CD4-positive, alpha-beta T cell treated with Interleukin-12 subunit alpha and Interleukin-12 subunit beta, for 1 hour (primary cell): Measurements from ENCODE around the gene TBC1D3B.
"Not testable (repeated sequence)": the region's sequence is repeated elsewhere in the genome, so short reads cannot be mapped to it uniquely, and the experiment has no call there.

Source experiments
- DNase-seq: peaks from one replicate; pipeline ENCODE4 v3.0.0-alpha.2; 2020

Gene TBC1D3B

DNA sequence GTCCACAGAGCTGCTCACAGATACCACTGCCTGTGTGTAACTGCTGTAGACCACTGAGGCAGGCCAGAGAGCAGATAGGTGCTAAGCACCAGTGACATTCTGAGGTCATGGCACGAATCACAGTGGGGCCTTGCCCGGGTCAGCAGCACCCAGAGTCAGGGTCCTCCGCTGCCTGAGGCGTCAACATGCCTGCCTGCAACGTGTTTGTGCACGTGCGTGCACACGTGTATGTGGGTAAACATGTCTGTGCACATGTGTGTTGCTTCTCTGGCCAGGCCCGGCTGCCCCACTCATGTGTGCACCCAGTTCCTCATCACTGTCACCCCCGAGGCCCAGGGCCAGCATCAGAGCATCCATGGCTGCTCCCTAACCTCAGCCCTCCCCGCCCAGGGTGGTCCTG lies at the start of gene TBC1D3B:
TBC1D3B (minus strand) TSS at position 101 of the 400 bp plus-strand sequence. CDS start 1,586 bp downstream, outside the sequence.
- not testable (repeated sequence) for DNase-seq

DNA sequence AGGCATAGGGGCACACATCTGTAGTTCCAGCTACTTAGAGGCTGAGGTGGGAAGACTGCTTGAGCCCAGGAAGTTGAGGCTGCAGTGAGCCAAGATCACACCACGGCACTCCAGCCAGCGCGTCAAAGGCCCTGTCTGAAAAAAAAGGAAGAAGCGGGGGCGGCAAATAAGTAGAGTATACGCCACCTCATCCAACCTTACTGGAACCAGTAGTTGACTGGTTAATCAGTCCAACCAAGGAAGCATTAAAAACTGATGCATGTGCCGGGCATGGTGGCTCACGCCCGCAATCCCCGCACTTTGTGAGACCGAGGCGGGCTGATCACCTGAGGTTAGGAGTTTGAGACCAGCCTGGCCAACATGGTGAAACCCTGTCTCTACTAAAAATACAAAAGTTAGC lies 46.5 kb upstream of the TBC1D3B start:
- DNase-seq, result not testable (repeated sequence)

DNA sequence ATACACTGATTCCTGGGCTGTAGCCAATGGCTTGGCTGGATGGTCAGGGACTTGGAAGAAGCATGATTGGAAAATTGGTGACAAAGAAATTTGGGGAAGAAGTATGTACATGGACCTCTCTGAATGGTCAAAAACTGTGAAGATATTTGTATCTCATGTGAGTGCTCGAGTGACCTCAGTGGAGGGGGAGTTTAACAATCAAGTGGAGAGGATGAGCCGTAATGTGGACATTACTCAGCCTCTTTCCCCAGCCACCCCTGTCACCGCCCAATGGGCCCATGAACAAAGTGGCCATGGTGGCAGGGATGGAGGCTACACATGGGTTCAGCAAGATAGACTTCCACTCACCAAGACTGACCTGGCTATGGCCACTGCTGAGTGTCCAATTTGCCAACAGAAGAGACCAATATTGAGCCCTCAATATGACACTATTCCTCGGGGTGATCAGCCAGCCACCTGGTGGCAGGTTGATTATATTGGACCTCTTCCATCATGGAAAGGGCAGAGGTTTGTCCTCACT lies 45.2 kb upstream of the TBC1D3B start:
- DNase-seq, result not testable (repeated sequence)

DNA sequence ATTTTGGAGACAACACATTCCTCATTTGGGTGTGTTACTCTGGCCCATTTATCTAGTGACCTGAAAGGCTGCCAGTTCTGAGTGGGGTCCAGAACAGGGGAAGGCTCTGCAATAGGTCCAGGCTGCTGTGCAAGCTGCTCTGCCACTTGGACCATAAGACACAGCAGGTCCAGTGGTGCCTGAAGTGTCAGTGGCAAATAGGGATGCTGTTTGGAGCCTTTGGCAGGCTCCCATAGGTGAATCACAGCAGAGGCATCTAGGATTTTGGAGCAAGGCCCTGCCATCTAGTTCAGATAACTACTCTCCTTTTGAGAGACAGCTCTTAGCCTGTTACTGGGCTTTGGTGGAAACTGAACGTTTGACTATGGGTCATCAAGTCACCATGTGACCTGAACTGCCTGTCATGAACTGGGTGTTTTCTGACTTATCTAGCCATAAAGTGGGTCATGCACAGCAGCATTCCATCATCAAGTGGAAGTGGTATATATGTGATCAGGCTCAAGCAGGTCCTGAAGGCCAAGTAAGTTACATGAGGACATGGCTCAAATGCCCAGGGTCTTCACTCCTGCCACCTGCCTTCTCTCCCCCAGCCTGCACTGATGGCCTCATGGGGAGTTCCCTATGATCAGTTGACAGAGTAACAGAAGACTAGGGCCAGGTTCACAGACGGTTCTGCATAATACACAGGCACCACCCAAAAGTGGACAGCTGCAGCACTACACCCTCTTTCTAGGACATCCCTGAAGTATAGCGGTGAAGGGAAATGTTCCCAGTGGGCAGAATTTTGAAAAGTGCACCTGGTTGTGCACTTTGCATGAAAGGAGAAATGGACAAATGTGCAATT lies 44.5 kb upstream of the TBC1D3B start:
- DNase-seq, result not testable (repeated sequence)

DNA sequence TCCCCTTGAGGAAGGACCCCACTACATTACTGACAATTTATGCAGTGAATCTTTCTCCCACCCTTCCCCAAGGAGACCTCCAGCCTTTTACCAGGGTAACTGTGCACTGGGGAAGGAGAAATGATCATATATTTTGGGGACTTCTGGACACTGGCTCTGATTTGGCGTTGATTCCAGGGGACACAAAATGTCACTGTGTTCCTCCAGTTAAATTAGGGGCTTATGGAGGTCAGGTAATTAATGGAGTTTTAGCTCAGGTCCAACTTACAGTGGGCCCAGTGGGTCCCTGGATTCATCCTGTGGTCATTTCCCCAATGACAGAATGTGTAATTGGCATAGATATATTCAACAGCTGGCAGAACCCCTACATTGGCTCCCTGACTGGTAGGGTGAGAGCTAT lies 43.1 kb upstream of the TBC1D3B start:
- DNase-seq, result not testable (repeated sequence)

DNA sequence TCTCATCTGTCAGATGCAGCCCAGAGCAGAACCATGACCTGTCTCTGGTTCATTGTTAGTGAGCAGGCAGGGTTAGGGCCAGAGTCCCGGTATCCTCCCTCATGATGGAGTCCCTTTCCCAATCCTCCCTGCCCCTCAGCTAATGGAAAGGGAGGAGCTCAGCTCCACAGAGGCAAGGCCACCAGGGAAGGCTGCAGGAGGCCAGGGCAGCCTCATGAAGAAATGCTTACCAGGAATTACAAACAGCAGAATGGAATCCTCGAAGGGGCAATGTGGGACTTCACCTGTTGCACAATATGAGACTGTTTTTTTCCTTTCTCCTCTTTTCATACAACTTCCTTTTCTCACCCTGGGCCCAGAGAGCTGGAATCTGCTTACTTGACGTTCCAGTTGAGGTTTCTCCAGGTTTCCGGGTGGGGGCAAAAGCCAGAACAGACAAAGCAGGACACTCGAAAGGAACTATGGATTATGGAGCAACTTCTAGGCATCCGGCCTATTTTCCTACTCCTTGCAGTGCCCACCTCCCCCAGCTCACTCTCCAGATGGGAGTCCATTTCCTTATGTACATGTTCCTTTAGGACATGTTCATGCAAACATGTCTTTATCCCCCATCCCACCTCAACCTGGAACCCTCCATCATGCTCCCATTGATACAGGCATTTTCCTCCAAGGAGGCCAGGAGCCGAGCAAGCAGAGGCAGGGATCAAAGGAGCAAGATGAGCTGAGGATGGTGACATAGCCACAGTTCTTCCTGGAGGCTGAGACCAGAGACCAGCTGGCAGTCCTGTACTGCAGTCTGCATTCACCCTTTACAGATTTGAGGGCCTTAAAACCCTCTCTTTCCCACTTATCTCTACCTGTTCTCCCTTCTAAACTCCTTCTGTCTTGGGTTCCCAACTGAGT lies 39.2 kb upstream of the TBC1D3B start:
- DNase-seq, result not testable (repeated sequence)

DNA sequence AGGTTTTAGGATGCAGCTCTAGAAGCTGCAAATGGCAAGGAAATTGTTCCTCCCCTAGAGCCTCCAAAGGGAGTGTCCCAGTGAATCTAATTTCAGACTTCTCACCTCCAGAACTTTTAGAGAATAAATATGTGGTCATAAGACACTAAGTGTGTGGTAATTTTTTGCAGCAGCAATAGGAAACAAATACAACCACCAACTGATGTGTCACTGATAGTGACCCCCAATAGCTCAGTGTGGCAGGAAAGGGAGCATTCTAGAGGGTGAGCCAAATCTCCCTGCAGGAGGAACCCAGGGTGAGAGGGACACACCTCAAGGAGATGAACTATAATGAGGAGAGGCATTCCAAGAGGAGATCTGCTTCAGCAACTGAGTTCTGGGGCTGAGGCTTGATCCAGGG lies 38.5 kb upstream of the TBC1D3B start:
- DNase-seq, result no peak

DNA sequence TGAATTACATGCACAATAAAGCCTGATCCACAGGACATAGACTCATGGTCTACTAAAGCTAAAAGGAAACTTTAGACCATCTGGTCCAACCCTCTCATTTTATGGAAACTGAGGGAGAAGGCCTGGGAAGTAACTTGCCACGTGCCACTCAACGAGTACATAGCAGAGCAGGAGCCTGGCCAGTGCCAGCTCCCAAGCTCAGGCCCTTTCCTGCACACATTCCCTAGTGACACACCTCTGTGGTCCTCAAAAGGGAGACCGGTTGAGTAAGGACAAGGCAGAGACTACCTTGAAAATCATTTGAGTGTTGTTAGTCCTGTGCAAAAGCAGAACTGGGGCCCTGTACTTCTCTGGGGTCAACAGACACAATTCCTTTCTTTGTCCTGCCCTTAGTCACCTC lies 37.3 kb upstream of the TBC1D3B start:
- DNase-seq, result no peak

DNA sequence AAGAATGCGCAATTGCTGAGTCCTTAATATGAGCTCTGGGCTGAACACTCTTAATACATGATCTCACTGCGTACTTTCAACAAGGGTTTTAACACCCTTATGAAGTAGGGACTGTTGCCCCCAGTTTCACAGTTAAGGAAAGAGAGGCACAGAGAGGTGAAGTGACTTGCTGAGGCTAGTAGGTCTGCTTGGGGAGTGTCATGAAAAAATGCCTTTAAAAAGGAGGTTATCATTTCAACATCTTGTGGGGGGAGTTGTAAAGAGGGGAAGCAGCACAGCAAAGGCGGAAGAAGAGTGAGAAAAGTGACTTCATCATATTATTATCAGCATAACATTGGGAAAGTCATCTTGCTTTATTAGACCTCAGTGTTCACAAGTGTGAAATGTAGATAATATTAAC lies 36.5 kb upstream of the TBC1D3B start:
- no peak for DNase-seq

DNA sequence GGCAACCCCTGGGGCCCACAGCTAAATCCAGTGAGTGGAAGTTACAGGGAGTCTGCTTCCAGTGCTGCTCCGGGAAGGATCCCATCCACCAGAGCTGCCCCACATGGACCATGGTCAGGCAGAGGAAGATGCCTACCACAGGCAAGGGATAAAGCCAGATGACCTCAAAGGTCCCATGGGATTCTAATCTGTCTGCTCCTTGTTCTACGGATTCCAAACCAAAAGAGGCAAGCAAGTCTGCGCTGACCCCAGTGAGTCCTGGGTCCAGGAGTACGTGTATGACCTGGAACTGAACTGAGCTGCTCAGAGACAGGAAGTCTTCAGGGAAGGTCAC lies 35.8 kb upstream of the TBC1D3B start:
- DNase-seq, result no peak

DNA sequence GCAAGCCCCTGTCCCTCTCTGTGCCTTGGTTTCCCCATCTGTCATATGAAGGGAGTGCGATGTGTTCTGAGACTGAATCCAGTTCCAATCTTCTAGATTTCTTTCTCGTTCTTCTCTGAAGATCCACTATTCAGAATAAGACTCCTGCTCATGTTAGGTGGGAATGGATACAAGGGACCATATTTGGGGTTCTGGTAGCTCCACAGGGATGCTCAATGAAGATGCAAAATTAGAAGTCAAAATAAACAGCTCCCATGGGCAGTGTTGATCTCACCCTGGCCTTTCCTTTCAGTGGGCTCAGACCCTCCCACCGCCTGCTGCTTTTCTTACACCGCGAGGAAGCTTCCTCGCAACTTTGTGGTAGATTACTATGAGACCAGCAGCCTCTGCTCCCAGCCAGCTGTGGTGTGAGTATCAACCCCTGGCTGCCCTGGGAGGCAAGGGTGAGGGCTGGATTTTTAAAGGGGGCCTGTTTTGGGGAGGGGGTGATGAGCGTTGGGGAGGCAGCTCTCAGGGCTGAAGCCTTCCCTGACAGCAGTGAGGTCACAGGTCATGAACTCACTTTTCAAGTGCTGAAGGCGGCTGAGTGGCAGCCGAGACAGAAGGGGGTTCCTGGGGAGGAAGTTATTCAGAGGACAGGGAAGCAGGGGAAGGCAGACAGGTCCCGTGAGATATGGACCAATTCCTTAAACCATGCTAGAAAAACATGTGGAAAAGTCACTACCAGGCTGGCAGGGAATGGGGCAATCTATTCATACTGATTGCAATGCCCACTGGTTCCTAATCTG lies 35.2 kb upstream of the TBC1D3B start:
- DNase-seq, result not testable (repeated sequence)

DNA sequence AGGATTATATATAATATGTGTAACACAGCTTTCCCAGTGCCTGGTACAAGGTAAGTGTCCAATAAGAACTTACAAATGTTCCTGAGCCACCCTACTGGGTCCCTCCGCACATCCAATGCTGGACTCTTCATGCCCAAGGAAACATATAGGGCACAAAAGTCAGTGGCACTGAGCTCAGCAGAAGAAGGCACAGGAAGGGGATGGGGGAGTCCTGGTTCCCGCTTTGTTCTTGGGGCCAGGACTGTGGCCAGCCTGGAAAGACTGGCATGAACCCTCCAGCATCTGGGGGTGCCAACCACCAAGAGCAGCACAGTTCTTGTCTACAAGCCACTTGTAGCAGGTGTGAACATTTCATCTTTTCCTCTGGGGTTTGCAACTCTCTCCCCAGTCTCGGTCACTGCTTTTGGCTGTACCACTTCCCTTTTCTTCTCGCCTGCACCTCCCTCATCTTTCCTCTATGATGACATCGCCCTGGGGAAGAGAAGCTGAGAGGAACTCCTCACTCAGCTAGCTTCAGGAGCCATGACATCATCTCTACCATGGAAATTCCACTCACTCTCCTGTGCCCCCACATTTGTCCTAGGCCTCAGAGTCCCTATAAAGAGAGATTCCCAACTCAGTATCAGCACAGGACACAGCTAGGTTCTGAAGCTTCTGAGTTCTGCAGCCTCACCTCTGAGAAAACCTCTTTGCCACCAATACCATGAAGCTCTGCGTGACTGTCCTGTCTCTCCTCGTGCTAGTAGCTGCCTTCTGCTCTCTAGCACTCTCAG lies 34.2 kb upstream of the TBC1D3B start, which contains the start of gene CCL4L2:
CCL4L2 (plus strand) TSS at position 625 of the 773 bp plus-strand sequence.
- DNase-seq, result not testable (repeated sequence)

DNA sequence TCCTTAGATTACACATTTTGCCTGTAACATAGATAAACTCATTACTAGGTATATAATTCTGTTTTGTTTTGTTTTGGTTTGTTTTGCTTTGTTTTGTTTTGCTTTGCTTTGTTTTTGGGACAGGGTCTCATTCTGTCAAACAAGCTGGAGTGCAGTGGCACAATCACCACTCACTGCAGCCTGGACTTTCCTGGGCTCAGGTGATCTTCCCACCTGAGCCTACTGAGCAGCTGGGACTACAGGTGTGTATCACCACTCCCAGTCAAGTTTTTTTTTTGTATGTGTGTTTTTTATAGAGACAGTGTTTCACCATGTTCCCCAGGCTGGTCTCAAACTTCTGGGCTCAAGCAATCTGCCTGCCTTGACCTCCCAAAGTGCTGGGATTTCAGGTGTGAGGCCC lies 33.1 kb upstream of the TBC1D3B start:
- no peak for DNase-seq

DNA sequence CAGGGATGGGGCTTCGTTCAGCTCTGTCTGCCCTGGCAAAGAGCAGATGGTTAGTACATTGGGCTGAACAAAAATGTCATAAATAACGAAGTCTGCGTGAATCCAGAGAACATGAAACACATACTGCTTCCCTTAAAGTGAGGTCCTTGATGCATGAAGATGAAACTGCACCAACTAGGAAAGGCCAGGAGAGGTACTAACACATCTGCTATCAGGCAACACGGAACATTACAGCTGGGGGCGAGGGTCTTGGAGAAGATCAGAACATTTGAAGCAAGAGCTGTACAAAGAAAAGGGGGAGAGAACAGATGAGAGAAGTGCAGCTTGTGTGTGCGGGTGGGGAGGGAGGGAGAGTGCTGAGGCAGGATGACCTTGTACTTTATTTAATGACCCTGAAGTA lies 30.9 kb upstream of the TBC1D3B start:
- DNase-seq, result not testable (repeated sequence)

DNA sequence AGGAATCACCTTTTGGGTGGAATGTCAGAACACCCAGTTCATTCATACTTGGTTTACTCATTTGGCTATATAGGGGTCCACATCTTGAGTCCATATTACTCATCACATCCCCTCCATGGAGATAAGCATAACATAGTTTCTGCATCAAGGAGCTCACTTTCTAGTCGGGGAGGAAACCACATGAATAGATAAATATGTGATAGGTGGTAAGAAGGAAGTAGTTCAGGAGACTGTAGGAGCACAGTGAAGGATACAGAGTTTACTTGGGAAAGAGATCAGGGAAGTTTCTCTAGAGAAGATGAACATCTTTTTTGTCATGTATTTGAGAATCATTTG lies 30.0 kb upstream of the TBC1D3B start:
- DNase-seq, result not testable (repeated sequence)

DNA sequence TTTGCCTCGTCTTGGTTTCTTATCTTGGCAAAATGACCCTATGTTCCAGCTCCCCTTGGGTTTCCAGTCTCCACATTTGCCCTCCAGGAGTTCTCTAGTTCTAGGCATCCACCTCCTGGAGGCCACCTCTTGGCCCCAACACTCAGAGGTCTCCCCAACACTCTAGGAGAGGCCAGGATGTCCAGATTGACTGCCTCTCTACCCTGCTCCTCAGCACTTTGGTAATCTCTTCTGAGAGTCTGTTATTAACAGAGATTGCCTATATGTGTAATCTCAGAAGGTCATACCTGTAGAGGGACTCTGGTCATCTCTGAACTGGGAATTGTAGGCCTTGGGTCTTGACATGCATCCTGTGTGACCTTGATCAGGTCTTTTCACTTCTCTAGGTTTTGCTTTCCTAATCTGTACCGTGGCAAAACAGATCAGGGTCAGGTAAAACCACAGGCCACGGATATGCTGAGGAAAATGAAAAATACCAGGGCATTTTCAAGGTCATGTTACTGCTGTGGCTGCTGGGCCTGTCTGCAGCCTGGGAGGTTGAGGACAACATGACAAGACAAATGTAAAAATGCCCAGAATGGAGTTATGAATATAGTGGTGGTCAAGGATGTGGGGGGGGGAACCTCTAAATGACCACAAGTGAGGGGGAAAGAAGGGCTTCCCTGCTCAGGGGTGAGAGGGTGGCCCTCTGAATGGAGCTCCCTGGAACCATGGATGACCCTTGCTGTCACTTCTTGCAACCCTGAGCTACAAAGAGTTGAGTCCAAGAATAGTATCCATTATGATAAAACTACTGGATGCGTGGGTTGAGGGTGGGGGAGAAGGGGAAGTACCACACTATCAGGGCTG lies 29.4 kb upstream of the TBC1D3B start:
- no peak for DNase-seq

DNA sequence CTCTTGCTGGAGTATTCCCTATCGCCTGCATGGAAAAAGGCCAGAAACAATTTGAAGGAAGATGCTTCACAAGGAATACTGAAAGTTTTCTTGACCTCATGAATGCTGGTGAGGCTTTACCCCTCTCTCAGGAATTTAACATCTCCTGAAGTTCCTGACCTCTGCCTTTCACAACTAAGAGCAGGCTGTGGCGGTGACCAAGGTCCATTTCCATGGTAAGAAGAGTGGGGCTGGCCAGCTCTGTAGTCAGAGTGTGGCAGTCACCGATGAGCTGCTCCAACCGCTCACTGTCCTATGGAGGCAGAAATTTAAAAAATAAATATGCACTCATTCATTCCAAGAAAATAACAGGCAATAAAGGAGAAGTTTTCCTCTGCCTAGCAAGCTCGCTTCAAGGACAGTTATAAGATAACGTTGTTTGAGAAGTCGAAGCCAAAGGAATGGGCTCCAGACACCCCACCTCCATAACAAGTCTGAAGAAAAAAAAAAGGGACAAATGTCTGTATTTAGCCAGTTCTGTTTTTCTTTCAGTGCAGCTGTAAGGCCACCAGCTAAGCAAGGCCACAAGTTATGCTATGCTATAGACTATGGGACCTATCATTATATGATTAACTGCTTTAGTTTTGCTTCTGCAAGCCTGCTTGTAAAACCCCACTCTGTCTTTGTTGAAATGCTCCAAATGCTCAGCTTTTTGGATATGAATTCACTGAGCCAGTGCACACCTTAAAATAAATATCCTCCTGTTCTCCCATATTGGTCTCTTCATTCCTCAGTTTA lies 28.5 kb upstream of the TBC1D3B start:
- no peak for DNase-seq

DNA sequence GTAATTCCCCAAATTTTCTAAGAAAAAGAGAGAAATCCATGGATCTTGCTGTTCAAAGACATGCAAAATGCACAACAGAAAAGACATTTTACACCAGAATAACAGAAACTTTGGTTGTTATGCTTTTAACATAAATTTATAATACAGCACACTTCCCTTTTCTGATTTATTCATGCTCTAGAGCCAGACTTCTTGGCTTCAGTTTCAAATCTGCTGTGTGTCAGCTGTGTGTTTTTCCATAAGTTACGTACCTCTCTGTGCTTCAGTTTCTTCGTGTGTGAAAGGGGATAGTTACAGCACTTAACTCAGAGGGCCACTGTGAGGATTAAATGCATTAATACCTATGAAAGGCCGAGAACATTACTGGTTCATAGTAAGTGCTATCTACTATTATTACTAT lies 26.9 kb upstream of the TBC1D3B start:
- DNase-seq, result no peak

DNA sequence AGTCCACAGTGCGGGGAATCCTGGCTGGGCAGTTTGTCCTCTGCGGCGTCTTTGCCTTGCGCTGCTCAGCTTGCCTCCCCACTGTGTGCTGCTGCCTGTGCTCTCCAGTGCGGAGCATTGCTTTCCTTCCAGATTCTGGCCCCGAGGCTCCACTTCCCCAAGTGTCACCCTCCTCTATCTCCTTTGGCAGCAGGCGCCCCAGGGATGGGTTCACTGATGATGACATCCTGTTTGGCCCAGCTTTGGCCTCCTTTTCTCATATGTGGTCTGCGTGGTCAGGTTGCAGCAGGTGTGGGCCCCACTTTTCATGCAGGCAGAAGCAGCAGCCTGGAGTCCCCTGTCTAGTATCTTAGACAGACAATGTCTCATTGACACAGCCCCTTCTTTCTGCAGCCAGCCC lies 25.1 kb upstream of the TBC1D3B start:
- DNase-seq, result not testable (repeated sequence)

DNA sequence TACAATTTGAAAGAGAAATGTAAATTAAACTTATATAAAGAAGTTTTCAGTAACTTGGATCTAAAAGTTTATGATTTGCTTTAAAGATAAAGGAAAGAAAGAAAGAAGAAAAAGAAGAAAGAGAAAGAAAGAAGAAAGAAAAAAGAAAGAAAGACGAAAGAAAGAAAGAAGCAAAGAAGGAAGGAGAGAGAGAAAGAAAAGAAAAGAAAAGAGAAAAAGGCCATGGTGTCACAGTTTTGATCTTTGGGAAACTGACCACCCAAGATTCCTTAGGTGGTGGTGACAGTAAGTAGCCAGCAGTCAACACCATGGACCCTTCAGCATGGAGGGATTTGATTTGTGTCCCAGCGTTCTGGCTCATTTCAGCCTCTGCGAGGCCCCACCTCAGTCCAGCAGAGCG lies 24.7 kb upstream of the TBC1D3B start:
- DNase-seq, result not testable (repeated sequence)
